Uterus (tissue), 2 donors: ENCODE data around the gene MTMR12.

ENCODE experiments used
- CTCF ChIP-seq, 4 experiments: fragments of 200-600 bp in 2 of 4; fragments of 450-650 bp in 2 of 4; sonication (generic) in 2 of 4; IDR thresholded peaks; one replicate each; pipeline ENCODE4 v1.5.1; 2016 to 2019; ENCODE audit warnings: antibody characterized with exemption in 4 of 4, mild to moderate bottlenecking in 2 of 4, moderate library complexity in 1 of 4
- POLR2A ChIP-seq, 2 donors: fragments of 450-650 bp; IDR thresholded peaks; one replicate each; pipeline ENCODE4 v1.6.1; 2016; ENCODE audit warnings: antibody characterized with exemption in 2 of 2, mild to moderate bottlenecking in 1 of 2, moderate library complexity in 1 of 2

GRCh38 chr5:32276173-32276853, 36.4 kb downstream of the MTMR12 start:
- TF ChIP-seq CTCF (IDR thresholded peaks at IDR 0.05): no peak
- TF ChIP-seq POLR2A (IDR thresholded peaks at IDR 0.05): no peak
